DND-41 (cell line): ENCODE results near the gene TAF5L.

Experiments used
- ATAC-seq: fragments of 200-7000 bp; cut with Tn5 transposase; 3 replicates; pipeline ENCODE4 v1.9.1; 2021; ENCODE audit warnings: low read depth; ENCODE audit not compliant: insufficient read depth
- DNase-seq: peaks from one replicate; pipeline ENCODE4 v3.0.0-alpha.2; 2020
- H2AFZ ChIP-seq: 2 replicates; pipeline ENCODE4 v1.6.0; 2012; ENCODE audit warnings: low read depth, low read length
- H3K27ac ChIP-seq: 2 replicates; pipeline ENCODE4 v1.5.1; 2012; ENCODE audit warnings: low read length, inconsistent platforms
- H3K27me3 ChIP-seq: fragments of 200-600 bp; sonication (generic); 2 replicates; pipeline ENCODE4 v1.6.0; 2012; ENCODE audit warnings: low read length, mild to moderate bottlenecking, inconsistent platforms; ENCODE audit not compliant: insufficient read depth, poor library complexity
- H3K36me3 ChIP-seq: 2 replicates; pipeline ENCODE4 v1.5.1; 2012; ENCODE audit warnings: low read length, inconsistent platforms; ENCODE audit not compliant: insufficient read depth
- H3K4me1 ChIP-seq: 2 replicates; pipeline ENCODE4 v1.5.1; 2012; ENCODE audit warnings: mild to moderate bottlenecking, low read length; ENCODE audit not compliant: insufficient read depth
- H3K4me2 ChIP-seq: 2 replicates; pipeline ENCODE4 v1.6.0; 2012; ENCODE audit warnings: mild to moderate bottlenecking, moderate library complexity, low read length, inconsistent platforms; ENCODE audit not compliant: insufficient read depth
- H3K4me3 ChIP-seq, 2 experiments: fragments of 200-600 bp in 1 of 2; shearing (Covaris generic) in 1 of 2; 2 replicates each; pipeline ENCODE4 v1.5.1; 2012 to 2016; ENCODE audit warnings: inconsistent platforms in 2 of 2, low read length in 2 of 2, mild to moderate bottlenecking in 2 of 2, low read depth in 1 of 2, moderate library complexity in 1 of 2
- H3K79me2 ChIP-seq: 2 replicates; pipeline ENCODE4 v1.6.0; 2012; ENCODE audit warnings: low read length, inconsistent platforms; ENCODE audit not compliant: insufficient read depth
- H3K9ac ChIP-seq: 2 replicates; pipeline ENCODE4 v1.6.0; 2012; ENCODE audit warnings: low read depth, mild to moderate bottlenecking, inconsistent platforms, low read length, moderate library complexity
- H3K9me3 ChIP-seq: 2 replicates; pipeline ENCODE4 v1.5.1; 2012; ENCODE audit warnings: low read length, moderate library complexity, mild to moderate bottlenecking, inconsistent platforms; ENCODE audit not compliant: insufficient read depth, severe bottlenecking
- H4K20me1 ChIP-seq: 2 replicates; pipeline ENCODE4 v1.6.0; 2012; ENCODE audit warnings: low read length; ENCODE audit not compliant: insufficient read depth
- EZH2 ChIP-seq: IDR thresholded peaks from 3 replicates; pipeline ENCODE4 v1.6.1; 2012; ENCODE audit warnings: borderline replicate concordance, low read depth, mild to moderate bottlenecking, moderate library complexity, low read length, inconsistent platforms; ENCODE audit not compliant: severe bottlenecking
- TF ChIP-seq, protein P1 (sequence below): IDR thresholded peaks from 2 replicates; pipeline ENCODE4 v1.5.1; 2012; ENCODE audit warnings: borderline replicate concordance, low read length, moderate library complexity, mild to moderate bottlenecking; ENCODE audit not compliant: poor library complexity, severe bottlenecking; ENCODE audit errors: extremely low read depth

Gene TAF5L

DNA sequence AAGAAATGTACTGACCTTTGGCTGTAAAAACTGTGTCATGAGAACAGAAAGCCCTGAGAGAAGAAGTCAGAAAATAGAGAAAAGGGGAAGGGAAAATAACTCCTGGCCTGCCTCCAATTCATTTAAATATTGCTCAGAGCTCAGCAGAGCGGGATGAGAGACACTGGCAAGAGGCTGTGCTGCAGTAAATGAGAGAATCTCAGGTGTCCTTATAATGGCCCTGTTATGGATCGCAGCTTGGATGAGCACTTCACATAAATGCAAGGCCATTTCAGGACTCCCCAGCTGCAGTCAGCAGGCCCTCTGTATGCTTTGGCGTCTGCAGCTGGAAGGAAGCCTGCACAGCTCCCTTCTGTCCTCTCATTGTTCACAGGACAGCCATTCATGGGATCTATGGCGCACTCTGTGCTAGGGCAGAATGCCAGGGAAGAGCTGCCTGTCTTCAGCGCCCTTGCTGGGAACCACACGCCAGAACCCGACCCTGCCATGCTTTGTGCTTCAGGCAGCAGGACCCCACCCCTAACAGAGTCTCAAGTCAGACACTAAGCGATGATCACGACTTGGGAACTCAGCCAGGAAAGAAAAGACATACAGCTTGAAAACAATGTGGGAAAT is 46.8 kb downstream of the TAF5L start:
- Histone ChIP-seq H3K27me3 (no peaks in the 10 kb centered on the region), H4K20me1 (no peaks in the 10 kb centered on the region), H3K79me2 (no peaks in the 10 kb centered on the region), H3K9ac (no peak overlapping the region), H3K4me3 (no peak overlapping the region), H3K36me3 (no peaks in the 10 kb centered on the region), H2AFZ (no peak overlapping the region), H3K9me3 (no peaks in the 10 kb centered on the region), H3K27ac (no peak overlapping the region), H3K4me2 (no peak overlapping the region), H3K4me1 (no peaks in the 10 kb centered on the region)
- no peak for TF ChIP-seq EZH2
- TF ChIP-seq, protein P1, sequence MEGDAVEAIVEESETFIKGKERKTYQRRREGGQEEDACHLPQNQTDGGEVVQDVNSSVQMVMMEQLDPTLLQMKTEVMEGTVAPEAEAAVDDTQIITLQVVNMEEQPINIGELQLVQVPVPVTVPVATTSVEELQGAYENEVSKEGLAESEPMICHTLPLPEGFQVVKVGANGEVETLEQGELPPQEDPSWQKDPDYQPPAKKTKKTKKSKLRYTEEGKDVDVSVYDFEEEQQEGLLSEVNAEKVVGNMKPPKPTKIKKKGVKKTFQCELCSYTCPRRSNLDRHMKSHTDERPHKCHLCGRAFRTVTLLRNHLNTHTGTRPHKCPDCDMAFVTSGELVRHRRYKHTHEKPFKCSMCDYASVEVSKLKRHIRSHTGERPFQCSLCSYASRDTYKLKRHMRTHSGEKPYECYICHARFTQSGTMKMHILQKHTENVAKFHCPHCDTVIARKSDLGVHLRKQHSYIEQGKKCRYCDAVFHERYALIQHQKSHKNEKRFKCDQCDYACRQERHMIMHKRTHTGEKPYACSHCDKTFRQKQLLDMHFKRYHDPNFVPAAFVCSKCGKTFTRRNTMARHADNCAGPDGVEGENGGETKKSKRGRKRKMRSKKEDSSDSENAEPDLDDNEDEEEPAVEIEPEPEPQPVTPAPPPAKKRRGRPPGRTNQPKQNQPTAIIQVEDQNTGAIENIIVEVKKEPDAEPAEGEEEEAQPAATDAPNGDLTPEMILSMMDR = no peak
- DNase-seq (no peak), ATAC-seq (peak; percentile 7; the same call in 1 of the 3 replicates)

DNA sequence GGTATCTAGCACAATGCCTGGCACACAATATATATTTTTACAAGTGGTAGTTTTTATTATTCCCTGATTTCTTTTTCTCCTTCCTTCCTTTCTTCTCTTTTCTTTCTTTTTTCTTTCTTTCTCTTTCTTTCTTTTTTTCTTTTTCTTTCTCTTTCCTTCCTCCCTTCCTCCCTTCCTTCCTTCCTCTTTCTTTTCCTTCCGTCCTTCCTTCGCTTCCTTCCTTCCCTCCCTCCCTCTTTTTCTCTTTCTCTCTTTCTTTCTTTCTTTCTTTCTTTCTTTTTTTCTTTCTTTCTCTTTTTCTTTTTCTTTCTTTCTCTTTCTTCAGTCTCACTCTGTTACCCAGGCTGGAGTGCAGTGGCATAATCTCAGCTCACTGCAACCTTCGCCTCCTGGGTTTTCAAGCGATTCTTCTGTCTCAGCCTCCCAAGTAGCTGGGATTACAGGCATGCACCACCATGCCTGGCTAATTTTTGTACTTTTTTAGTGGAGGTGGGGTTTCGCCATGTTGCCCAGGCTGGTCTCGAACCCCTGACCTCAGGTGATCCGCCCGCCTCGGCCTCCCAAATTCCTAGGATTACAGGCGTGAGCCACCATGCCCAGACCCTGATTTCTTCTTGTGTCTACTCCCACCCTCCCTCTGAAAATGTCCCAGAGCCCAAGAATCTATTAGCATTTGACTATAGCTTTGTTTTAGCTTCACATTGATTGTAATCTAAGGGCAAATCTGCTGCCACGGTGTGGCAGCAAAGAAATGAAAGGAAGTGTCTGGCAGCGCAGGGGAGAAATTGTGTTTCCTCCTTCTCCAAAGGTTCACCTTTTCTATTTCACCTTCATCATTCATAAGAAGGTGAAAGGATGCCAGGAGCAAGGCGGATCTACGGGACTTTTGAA is 47.5 kb downstream of the TAF5L start:
- Histone ChIP-seq H3K79me2 (no peaks in the 10 kb centered on the region), H3K4me1 (no peaks in the 10 kb centered on the region), H4K20me1 (no peaks in the 10 kb centered on the region), H3K36me3 (no peaks in the 10 kb centered on the region), H2AFZ (no peak overlapping the region), H3K27me3 (no peaks in the 10 kb centered on the region), H3K9ac (no peak overlapping the region), H3K4me3 (no peak overlapping the region), H3K9me3 (no peaks in the 10 kb centered on the region), H3K4me2 (no peak overlapping the region), H3K27ac (no peak overlapping the region)
- TF ChIP-seq, protein P1 = no peak
- TF ChIP-seq EZH2 = no peak
- no peak for DNase-seq
- ATAC-seq = no peak

DNA sequence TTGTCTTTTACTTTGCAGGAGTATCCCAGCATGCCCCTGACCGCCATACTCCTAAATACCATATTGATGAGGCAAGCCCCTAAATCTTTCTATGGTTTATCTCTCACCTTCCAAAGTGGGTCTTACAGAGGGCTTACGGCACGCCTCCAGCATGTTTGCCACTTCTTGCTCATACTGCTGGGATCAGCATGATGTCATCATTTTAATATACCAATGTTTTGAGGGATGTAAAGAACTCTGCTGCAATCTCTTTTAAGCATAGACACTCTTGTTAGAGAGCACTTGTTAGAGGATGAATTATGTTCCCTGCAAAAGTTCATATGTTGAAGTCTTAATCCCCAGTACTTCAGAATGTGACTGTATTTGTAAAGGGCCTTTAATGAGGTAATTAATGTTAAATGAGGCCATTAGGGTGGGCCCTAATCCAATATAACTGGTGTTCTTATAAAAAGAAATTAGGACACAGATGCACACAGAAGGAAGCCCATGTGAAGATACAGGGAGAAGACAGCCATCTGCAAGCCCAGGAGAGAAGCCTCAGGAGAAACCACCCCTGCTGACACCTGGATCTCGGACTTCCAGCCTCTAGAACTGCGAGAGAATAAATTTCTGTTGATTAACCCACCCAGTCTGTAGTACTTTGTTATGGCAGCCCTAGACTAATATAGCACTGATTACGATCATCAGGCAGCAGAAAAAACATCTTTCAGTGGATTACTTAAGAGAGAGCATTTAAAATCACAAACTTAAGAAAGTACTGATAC is 51.1 kb downstream of the TAF5L start:
- Histone ChIP-seq H3K9me3 (no peaks in the 10 kb centered on the region), H3K36me3 (no peaks in the 10 kb centered on the region), H4K20me1 (no peaks in the 10 kb centered on the region), H2AFZ (no peak overlapping the region), H3K4me3 (no peak overlapping the region), H3K4me1 (no peaks in the 10 kb centered on the region), H3K27me3 (no peaks in the 10 kb centered on the region), H3K4me2 (no peak overlapping the region), H3K79me2 (no peaks in the 10 kb centered on the region), H3K9ac (no peak overlapping the region), H3K27ac (no peak overlapping the region)
- DNase-seq (no peak), ATAC-seq (no peak)
- TF ChIP-seq EZH2 = no peak
- TF ChIP-seq, protein P1 = no peak
